ENCODE measurements around the gene TBX2. TPM values are rescaled to one million over a fixed set of nuclear protein-coding genes. Genes with fewer than 3 reads are reported as not detected.

TBX2 gene
- total and polyA plus RNA-seq, 9 of the 15 experiments (the other 6 are each of a cell fraction or from before 2014, with no cell fraction given), result 0.18 TPM; not detected in 8

GRCh38 chr17:61380836-61381525 is 18.7 kb upstream of the TBX2 start:
- POLR2A ChIA-PET, result interaction anchor here (0.8 kb wide), 1 partner anchor 12 kb away, joined by 4 read pairs; no protein-coding TSS in a partner anchor
- intact Hi-C loops (cut with micrococcal nuclease), result no loop called here

More at GRCh38 chr17:61380836-61381525, 18.7 kb upstream of the TBX2 start:
- in situ Hi-C loops (cut with MboI), result no loop called here
- H3K36me3 ChIP-seq (ENCODE audit: control insufficient read depth, insufficient read depth, low read length), result no peaks in the 10 kb centered on the region
- H3K27me3 ChIP-seq (ENCODE audit: control insufficient read depth in 2 of 2, insufficient read depth in 2 of 2, low read length in 2 of 2), result peaks cover 17 to 84% of the 10 kb centered on the region in 2 experiments; a peak in 4 of 5 replicates
- DNase-seq (ENCODE audit: extremely low read depth in 1 of 4, low spot score in 3 of 4) (no peak), ATAC-seq (no peak), FAIRE-seq (no peak)
- H3K9me1 ChIP-seq (ENCODE audit: control insufficient read depth, insufficient read depth, low read length), result peaks cover 3% of the 10 kb centered on the region
- H3K9me3 ChIP-seq (replicated peaks; ENCODE audit: control insufficient read depth, insufficient read depth, low read depth, low read length), result no peaks in the 10 kb centered on the region
- TF ChIP-seq TAF7 (tag; IDR thresholded peaks at IDR 0.05), result no peak
- TF ChIP-seq, protein P1, sequence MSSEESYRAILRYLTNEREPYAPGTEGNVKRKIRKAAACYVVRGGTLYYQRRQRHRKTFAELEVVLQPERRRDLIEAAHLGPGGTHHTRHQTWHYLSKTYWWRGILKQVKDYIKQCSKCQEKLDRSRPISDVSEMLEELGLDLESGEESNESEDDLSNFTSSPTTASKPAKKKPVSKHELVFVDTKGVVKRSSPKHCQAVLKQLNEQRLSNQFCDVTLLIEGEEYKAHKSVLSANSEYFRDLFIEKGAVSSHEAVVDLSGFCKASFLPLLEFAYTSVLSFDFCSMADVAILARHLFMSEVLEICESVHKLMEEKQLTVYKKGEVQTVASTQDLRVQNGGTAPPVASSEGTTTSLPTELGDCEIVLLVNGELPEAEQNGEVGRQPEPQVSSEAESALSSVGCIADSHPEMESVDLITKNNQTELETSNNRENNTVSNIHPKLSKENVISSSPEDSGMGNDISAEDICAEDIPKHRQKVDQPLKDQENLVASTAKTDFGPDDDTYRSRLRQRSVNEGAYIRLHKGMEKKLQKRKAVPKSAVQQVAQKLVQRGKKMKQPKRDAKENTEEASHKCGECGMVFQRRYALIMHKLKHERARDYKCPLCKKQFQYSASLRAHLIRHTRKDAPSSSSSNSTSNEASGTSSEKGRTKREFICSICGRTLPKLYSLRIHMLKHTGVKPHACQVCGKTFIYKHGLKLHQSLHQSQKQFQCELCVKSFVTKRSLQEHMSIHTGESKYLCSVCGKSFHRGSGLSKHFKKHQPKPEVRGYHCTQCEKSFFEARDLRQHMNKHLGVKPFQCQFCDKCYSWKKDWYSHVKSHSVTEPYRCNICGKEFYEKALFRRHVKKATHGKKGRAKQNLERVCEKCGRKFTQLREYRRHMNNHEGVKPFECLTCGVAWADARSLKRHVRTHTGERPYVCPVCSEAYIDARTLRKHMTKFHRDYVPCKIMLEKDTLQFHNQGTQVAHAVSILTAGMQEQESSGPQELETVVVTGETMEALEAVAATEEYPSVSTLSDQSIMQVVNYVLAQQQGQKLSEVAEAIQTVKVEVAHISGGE (CRISPR knock-in tag; IDR thresholded peaks at IDR 0.05), result peak in 1 of 3 experiments; percentile 36; a peak in 1 of 6 replicates
- no peak overlapping the region for H3K4me2 ChIP-seq (ENCODE audit: insufficient read depth, low read length)
- no peaks in the 10 kb centered on the region for H3K4me1 ChIP-seq (replicated peaks in 1 of 2; ENCODE audit: control insufficient read depth in 2 of 2, insufficient read depth in 2 of 2, low read length in 2 of 2)
- no peak overlapping the region for H3K9ac ChIP-seq (ENCODE audit: insufficient read depth in 1 of 2, low read depth in 2 of 2, low read length in 2 of 2)
- CTCF ChIA-PET (ENCODE audit: low intra/inter-chr PET ratio), result no interaction called here
- H2AFZ ChIP-seq (ENCODE audit: low read depth, low read length), result no peak overlapping the region
- peaks cover 6% of the 10 kb centered on the region; the same call in 1 of the 2 replicates for H4K20me1 ChIP-seq (replicated peaks; ENCODE audit: control insufficient read depth, insufficient read depth, low read length)
- H3K79me2 ChIP-seq (ENCODE audit: control insufficient read depth, insufficient read depth, low read length), result no peaks in the 10 kb centered on the region
- no peak overlapping the region for H3K27ac ChIP-seq (ENCODE audit: extremely low read depth, low read depth, low read length)
- BruUV-seq (replicated peaks), result no TSS peak
- H3K4me3 ChIP-seq, result no peak overlapping the region
- WGBS (ENCODE audit: insufficient coverage, low coverage, missing lambda C conversion rate), result 6% methylated on average over 13 of the region's 18 CpGs
